Astrocyte (in vitro differentiated cells and primary cell): ENCODE measurements around the gene YOD1. TPM values are rescaled to one million over a fixed set of nuclear protein-coding genes. Genes with fewer than 3 reads are reported as not detected.

Experiments
- DNase-seq: peaks from one replicate; pipeline ENCODE4 v3.0.0-alpha.2; 2010; ENCODE audit warnings: low read depth
- FAIRE-seq: peaks from 2 replicates; lab custom pipeline; 2011; peaks lifted over from hg19 to GRCh38; lab: Jason Lieb, UNC
- H2AFZ ChIP-seq: 2 replicates; pipeline ENCODE4 v1.6.0; 2012; ENCODE audit warnings: low read depth, low read length, inconsistent platforms
- H3K27ac ChIP-seq: 2 replicates; pipeline ENCODE4 v1.5.1; 2011; ENCODE audit warnings: low read depth, low read length, inconsistent platforms
- H3K27me3 ChIP-seq: 2 replicates; pipeline ENCODE4 v1.6.0; 2011; ENCODE audit warnings: low read length, inconsistent platforms; ENCODE audit not compliant: insufficient read depth
- H3K36me3 ChIP-seq: 2 replicates; pipeline ENCODE4 v1.5.1; 2011; ENCODE audit warnings: low read length, inconsistent platforms; ENCODE audit not compliant: insufficient read depth
- H3K4me1 ChIP-seq: 2 replicates; pipeline ENCODE4 v1.5.1; 2011; ENCODE audit warnings: low read length, inconsistent platforms; ENCODE audit not compliant: insufficient read depth
- H3K4me2 ChIP-seq: 2 replicates; pipeline ENCODE4 v1.6.0; 2012; ENCODE audit warnings: low read length, inconsistent platforms
- H3K4me3 ChIP-seq: 2 replicates; pipeline ENCODE4 v1.5.1; 2011; ENCODE audit warnings: low read depth, mild to moderate bottlenecking, low read length, inconsistent platforms; ENCODE audit not compliant: insufficient read depth
- H3K79me2 ChIP-seq: 2 replicates; pipeline ENCODE4 v1.6.0; 2012; ENCODE audit warnings: mild to moderate bottlenecking, low read length, inconsistent platforms; ENCODE audit not compliant: insufficient read depth
- H3K9ac ChIP-seq: 2 replicates; pipeline ENCODE4 v1.6.0; 2012; ENCODE audit warnings: mild to moderate bottlenecking, low read length, inconsistent platforms
- H3K9me3 ChIP-seq: 2 replicates; pipeline ENCODE4 v1.5.1; 2012; ENCODE audit warnings: low read depth, mild to moderate bottlenecking, low read length, inconsistent platforms; ENCODE audit not compliant: insufficient read depth
- H4K20me1 ChIP-seq: 2 replicates; pipeline ENCODE4 v1.6.0; 2012; ENCODE audit warnings: low read length, inconsistent platforms; ENCODE audit not compliant: insufficient read depth
- H3K27ac Mint-ChIP-seq: one replicate; pipeline ENCODE4 v1.8.0; 2021; ENCODE audit warnings: mild to moderate bottlenecking, mixed read lengths; ENCODE audit not compliant: unreplicated experiment
- H3K27me3 Mint-ChIP-seq: one replicate; pipeline ENCODE4 v1.8.0; 2021; ENCODE audit warnings: low read depth, mixed read lengths; ENCODE audit not compliant: unreplicated experiment
- H3K36me3 Mint-ChIP-seq: one replicate; pipeline ENCODE4 v1.8.0; 2021; ENCODE audit warnings: low read depth, mixed read lengths; ENCODE audit not compliant: unreplicated experiment
- H3K4me1 Mint-ChIP-seq: one replicate; pipeline ENCODE4 v1.8.0; 2021; ENCODE audit warnings: low read depth, mixed read lengths; ENCODE audit not compliant: unreplicated experiment
- H3K4me3 Mint-ChIP-seq: one replicate; pipeline ENCODE4 v1.8.0; 2021; ENCODE audit warnings: mild to moderate bottlenecking, moderate library complexity, mixed read lengths; ENCODE audit not compliant: unreplicated experiment
- H3K9me3 Mint-ChIP-seq: one replicate; pipeline ENCODE4 v1.8.0; 2021; ENCODE audit warnings: mild to moderate bottlenecking, mixed read lengths; ENCODE audit not compliant: unreplicated experiment
- EZH2 ChIP-seq: IDR thresholded peaks from 2 replicates; pipeline ENCODE4 v1.6.1; 2012; ENCODE audit warnings: mild to moderate bottlenecking, low read length, inconsistent platforms; ENCODE audit not compliant: insufficient read depth
- total RNA-seq: library from RNA; stranded (reverse); gene quantifications from 2 replicates; pipeline ENCODE4 v1.2.1, GENCODE V29; 2021
- TF ChIP-seq, protein P1 (sequence below): IDR thresholded peaks from 2 replicates; pipeline ENCODE4 v1.5.1; 2011; ENCODE audit warnings: low read depth, mild to moderate bottlenecking, inconsistent platforms, low read length, moderate library complexity; ENCODE audit not compliant: insufficient read depth

The YOD1 gene
- total RNA-seq, 1 donor from 2014 or later, result 14.8 TPM

- Mint-ChIP-seq H3K4me3 (no peak overlapping the region), H3K4me1 (peaks cover 42% of the 10 kb centered on the region), H3K27me3 (no peaks in the 10 kb centered on the region), H3K36me3 (no peaks in the 10 kb centered on the region), H3K27ac (no peak overlapping the region), H3K9me3 (peaks cover 2% of the 10 kb centered on the region)
- peaks cover 3% of the 10 kb centered on the region for H3K4me1 ChIP-seq
- H3K36me3 ChIP-seq, result no peaks in the 10 kb centered on the region
- no peak for TF ChIP-seq EZH2
- TF ChIP-seq, protein P1, sequence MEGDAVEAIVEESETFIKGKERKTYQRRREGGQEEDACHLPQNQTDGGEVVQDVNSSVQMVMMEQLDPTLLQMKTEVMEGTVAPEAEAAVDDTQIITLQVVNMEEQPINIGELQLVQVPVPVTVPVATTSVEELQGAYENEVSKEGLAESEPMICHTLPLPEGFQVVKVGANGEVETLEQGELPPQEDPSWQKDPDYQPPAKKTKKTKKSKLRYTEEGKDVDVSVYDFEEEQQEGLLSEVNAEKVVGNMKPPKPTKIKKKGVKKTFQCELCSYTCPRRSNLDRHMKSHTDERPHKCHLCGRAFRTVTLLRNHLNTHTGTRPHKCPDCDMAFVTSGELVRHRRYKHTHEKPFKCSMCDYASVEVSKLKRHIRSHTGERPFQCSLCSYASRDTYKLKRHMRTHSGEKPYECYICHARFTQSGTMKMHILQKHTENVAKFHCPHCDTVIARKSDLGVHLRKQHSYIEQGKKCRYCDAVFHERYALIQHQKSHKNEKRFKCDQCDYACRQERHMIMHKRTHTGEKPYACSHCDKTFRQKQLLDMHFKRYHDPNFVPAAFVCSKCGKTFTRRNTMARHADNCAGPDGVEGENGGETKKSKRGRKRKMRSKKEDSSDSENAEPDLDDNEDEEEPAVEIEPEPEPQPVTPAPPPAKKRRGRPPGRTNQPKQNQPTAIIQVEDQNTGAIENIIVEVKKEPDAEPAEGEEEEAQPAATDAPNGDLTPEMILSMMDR, result peak; percentile 43
- no peak overlapping the region for H3K27ac ChIP-seq
- no peaks in the 10 kb centered on the region for H4K20me1 ChIP-seq
- no peak overlapping the region for H2AFZ ChIP-seq
- FAIRE-seq (no peak), DNase-seq (peak; percentile 68)
- no peak overlapping the region for H3K4me3 ChIP-seq
- no peak overlapping the region for H3K4me2 ChIP-seq
- H3K27me3 ChIP-seq, result peaks cover 5% of the 10 kb centered on the region
- H3K79me2 ChIP-seq, result no peaks in the 10 kb centered on the region
- no peaks in the 10 kb centered on the region for H3K9me3 ChIP-seq
- no peak overlapping the region for H3K9ac ChIP-seq
These were observed 33.7 kb upstream of the YOD1 start for GRCh38 chr1:207084701-207085180.

DNA sequence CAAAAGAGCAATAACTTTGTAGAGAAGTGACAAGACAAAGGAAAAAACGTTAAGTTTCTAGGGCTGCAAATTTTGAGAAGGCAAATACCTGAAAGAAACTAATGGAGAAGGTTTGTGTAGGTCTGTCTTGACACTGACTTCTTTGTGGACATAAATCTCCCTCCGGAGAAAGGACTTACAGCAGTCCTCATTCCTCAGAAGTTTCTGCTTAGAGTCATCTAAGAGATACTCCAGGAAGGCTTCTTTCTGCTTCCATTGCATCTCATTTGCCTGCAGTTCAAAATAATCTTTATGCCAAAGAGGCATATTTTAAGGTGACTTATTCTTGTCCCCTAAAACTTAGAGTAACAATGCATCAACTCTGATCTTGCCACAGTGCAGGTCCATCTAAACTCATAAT lies 33.2 kb upstream of the YOD1 start:
- no peak for TF ChIP-seq EZH2
- TF ChIP-seq, protein P1, result no peak
- Histone ChIP-seq H3K36me3 (no peaks in the 10 kb centered on the region), H3K27me3 (peaks cover 5% of the 10 kb centered on the region), H3K4me1 (peaks cover 3% of the 10 kb centered on the region), H4K20me1 (no peaks in the 10 kb centered on the region), H2AFZ (no peak overlapping the region), H3K9ac (no peak overlapping the region), H3K27ac (no peak overlapping the region), H3K4me2 (no peak overlapping the region), H3K9me3 (no peaks in the 10 kb centered on the region), H3K4me3 (no peak overlapping the region), H3K79me2 (no peaks in the 10 kb centered on the region)
- Mint-ChIP-seq H3K27me3 (no peaks in the 10 kb centered on the region), H3K4me1 (peaks cover 39% of the 10 kb centered on the region), H3K27ac (no peak overlapping the region), H3K9me3 (peaks cover 2% of the 10 kb centered on the region), H3K36me3 (no peaks in the 10 kb centered on the region), H3K4me3 (no peak overlapping the region)
- no peak for FAIRE-seq
- no peak for DNase-seq

GRCh38 chr1:207081806-207082205 lies 30.8 kb upstream of the YOD1 start:
- no peak overlapping the region for H3K4me3 ChIP-seq
- FAIRE-seq (no peak), DNase-seq (no peak)
- Mint-ChIP-seq H3K27me3 (no peaks in the 10 kb centered on the region), H3K9me3 (peaks cover 2% of the 10 kb centered on the region), H3K4me1 (peaks cover 20% of the 10 kb centered on the region), H3K36me3 (no peaks in the 10 kb centered on the region), H3K27ac (no peak overlapping the region), H3K4me3 (no peak overlapping the region)
- no peaks in the 10 kb centered on the region for H3K9me3 ChIP-seq
- no peak overlapping the region for H3K27ac ChIP-seq
- TF ChIP-seq, protein P1, result no peak
- no peak for TF ChIP-seq EZH2
- no peak overlapping the region for H3K4me2 ChIP-seq
- no peaks in the 10 kb centered on the region for H3K36me3 ChIP-seq
- H3K9ac ChIP-seq, result no peak overlapping the region
- no peaks in the 10 kb centered on the region for H4K20me1 ChIP-seq
- peaks cover 5% of the 10 kb centered on the region for H3K27me3 ChIP-seq
- H2AFZ ChIP-seq, result no peak overlapping the region
- H3K79me2 ChIP-seq, result no peaks in the 10 kb centered on the region
- H3K4me1 ChIP-seq, result no peaks in the 10 kb centered on the region
